GM06990 (cell line): Measurements from ENCODE around the gene LRRN2.

ENCODE experiments used
- DNase-seq: peaks from one replicate; pipeline ENCODE4 v3.0.0-alpha.2; 2011; ENCODE audit not compliant: insufficient read length; ENCODE audit errors: extremely low read depth
- H3K27me3 ChIP-seq: replicated peaks from 2 replicates; pipeline ENCODE4 v1.6.0; 2011; ENCODE audit warnings: low read length; ENCODE audit not compliant: control insufficient read depth, insufficient read depth
- H3K36me3 ChIP-seq: 2 replicates; pipeline ENCODE4 v1.5.1; 2011; ENCODE audit warnings: low read length; ENCODE audit not compliant: control insufficient read depth, insufficient read depth
- H3K4me3 ChIP-seq: replicated peaks from 2 replicates; pipeline ENCODE4 v1.5.1; 2011; ENCODE audit warnings: low read depth, mild to moderate bottlenecking, control low read depth, low read length
- TF ChIP-seq, protein P1 (sequence below): IDR thresholded peaks from 2 replicates; pipeline ENCODE4 v1.5.1; 2011; ENCODE audit warnings: low read length, control low read depth, mild to moderate bottlenecking, inconsistent platforms; ENCODE audit not compliant: insufficient read depth, poor library complexity, severe bottlenecking

The LRRN2 gene

GRCh38 chr1:204676043-204676442 is 9.5 kb downstream of the LRRN2 start:
- H3K36me3 ChIP-seq = no peaks in the 10 kb centered on the region
- H3K4me3 ChIP-seq = no peak overlapping the region
- DNase-seq = no peak
- TF ChIP-seq, protein P1, sequence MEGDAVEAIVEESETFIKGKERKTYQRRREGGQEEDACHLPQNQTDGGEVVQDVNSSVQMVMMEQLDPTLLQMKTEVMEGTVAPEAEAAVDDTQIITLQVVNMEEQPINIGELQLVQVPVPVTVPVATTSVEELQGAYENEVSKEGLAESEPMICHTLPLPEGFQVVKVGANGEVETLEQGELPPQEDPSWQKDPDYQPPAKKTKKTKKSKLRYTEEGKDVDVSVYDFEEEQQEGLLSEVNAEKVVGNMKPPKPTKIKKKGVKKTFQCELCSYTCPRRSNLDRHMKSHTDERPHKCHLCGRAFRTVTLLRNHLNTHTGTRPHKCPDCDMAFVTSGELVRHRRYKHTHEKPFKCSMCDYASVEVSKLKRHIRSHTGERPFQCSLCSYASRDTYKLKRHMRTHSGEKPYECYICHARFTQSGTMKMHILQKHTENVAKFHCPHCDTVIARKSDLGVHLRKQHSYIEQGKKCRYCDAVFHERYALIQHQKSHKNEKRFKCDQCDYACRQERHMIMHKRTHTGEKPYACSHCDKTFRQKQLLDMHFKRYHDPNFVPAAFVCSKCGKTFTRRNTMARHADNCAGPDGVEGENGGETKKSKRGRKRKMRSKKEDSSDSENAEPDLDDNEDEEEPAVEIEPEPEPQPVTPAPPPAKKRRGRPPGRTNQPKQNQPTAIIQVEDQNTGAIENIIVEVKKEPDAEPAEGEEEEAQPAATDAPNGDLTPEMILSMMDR = no peak
- H3K27me3 ChIP-seq = peaks cover 5% of the 10 kb centered on the region

DNA sequence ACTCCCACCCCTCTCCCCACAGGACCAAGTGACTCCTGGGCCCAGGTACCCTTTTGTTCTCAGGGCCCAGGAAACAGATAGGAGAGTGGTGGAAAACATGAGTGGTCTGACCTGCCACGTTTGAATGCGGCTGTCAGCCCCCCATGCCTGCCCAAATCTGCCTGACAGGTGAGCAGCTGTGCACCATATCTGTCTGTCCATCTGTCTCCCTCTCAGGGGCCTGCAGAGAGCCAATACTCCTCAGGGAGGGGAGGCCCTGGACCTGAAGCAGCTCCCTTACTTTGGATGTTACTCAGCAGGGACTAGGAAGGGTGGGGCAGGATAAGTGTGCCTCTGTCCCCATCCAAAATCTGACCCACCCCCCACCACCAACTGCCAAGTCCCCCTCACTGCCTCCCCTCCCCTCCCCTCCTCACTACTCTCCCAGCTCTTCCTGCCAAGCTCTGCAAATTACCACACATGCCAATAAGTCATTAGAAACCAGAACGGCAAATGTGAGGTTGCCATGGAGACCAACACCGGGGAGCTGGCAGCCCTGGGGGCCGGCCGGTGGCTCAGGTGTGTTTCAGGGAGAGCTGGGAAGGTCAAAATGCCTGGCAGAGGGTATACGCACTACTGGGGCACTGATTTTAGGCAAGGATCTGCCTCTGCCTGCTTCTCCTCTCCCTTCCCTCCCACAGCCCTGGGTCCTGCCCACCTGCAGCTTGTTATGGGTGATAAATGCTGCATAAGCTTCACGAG is 11.5 kb downstream of the LRRN2 start:
- TF ChIP-seq, protein P1 = no peak
- DNase-seq = no peak
- H3K27me3 ChIP-seq = peaks cover 5% of the 10 kb centered on the region
- no peaks in the 10 kb centered on the region for H3K36me3 ChIP-seq
- H3K4me3 ChIP-seq = no peak overlapping the region

DNA sequence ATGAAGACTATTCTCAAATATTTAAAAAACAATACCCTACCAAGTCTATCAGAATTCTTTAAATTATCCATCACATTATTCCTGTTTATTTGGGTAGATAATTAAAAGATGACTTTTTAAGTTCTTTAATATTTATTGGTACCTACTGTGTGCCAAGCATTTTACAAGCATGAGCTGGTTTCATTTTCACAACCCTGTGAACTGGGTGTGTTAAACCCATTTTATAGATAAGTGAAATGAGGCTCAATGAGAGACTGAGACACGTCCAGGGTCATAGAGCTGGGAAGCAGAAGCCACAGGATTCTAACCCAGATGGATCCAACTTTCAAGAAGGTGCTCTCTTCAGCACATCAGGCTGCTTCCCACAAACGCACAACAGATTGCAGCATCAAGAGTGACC is 12.3 kb downstream of the LRRN2 start:
- Histone ChIP-seq H3K4me3 (no peak overlapping the region), H3K36me3 (no peaks in the 10 kb centered on the region)
- TF ChIP-seq, protein P1 = no peak

GRCh38 chr1:204672482-204673121 is 12.9 kb downstream of the LRRN2 start:
- Histone ChIP-seq H3K36me3 (no peaks in the 10 kb centered on the region), H3K27me3 (peaks cover 3% of the 10 kb centered on the region), H3K4me3 (no peak overlapping the region)
- DNase-seq = no peak
- TF ChIP-seq, protein P1 = no peak

More for the DNA sequence above, 12.3 kb downstream of the LRRN2 start:
- no peak for DNase-seq
- H3K27me3 ChIP-seq = peaks cover 5% of the 10 kb centered on the region

DNA sequence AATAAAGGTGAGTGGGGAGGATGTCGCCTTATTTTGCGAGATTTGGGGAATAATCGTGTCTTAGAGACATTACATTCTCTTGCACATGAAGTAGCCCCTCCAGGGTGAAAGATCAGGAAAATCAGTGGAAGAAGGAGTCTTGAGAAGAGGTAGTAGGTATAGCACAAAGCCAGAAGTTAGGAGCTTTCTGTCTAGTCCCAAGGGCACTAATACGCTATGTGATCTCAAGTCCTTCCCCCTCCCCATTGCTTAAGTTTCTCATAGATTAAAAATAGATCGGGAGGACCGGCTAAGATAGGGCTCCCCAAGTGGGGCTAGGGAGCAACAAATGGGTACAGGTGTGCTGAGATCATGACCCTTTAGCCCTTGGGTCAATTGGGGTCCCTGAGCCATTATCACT is 13.5 kb downstream of the LRRN2 start:
- TF ChIP-seq, protein P1 = no peak
- Histone ChIP-seq H3K27me3 (peaks cover 3% of the 10 kb centered on the region), H3K4me3 (no peak overlapping the region), H3K36me3 (no peaks in the 10 kb centered on the region)
- no peak for DNase-seq
